ENCODE measurements around the gene TOM1. TPM values are rescaled to one million over a fixed set of nuclear protein-coding genes. Genes with fewer than 3 reads are reported as not detected.

Gene TOM1
- total RNA-seq, 4 donors from 2014 or later = 127 to 162 (median 143) TPM

DNA sequence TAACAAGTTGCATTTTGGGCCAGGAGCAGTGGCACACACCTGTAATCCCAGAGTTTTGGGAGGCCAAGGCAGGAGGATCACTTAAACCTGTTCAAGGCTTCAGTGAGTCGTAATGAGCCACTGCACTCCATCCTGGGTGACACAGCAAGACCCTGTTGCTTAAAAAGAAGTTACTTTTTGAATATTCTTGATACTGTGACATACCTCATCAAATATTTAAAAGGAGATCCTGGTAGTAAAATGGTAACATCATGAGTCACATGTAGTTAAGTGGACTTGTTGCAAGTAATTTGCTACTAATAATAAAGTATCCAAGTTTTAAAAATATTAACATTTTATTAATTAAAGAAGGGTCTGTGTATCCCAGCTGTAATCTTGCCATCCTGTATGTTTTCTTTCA lies 24.1 kb upstream of the TOM1 start:
- WGBS, 2 donors = 95 to 100% methylated on average over 1 of the region's 1 CpG
- intact Hi-C loops (cut with DNase I; ENCODE audit: low total_unique reads) = no loop called here
- TF ChIP-seq, protein P1, sequence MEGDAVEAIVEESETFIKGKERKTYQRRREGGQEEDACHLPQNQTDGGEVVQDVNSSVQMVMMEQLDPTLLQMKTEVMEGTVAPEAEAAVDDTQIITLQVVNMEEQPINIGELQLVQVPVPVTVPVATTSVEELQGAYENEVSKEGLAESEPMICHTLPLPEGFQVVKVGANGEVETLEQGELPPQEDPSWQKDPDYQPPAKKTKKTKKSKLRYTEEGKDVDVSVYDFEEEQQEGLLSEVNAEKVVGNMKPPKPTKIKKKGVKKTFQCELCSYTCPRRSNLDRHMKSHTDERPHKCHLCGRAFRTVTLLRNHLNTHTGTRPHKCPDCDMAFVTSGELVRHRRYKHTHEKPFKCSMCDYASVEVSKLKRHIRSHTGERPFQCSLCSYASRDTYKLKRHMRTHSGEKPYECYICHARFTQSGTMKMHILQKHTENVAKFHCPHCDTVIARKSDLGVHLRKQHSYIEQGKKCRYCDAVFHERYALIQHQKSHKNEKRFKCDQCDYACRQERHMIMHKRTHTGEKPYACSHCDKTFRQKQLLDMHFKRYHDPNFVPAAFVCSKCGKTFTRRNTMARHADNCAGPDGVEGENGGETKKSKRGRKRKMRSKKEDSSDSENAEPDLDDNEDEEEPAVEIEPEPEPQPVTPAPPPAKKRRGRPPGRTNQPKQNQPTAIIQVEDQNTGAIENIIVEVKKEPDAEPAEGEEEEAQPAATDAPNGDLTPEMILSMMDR (IDR thresholded peaks at IDR 0.05) = no peak
- TF ChIP-seq POLR2A (IDR thresholded peaks at IDR 0.05) = no peak
- DNase-seq (ENCODE audit: low spot score in 2 of 2) = no peak
- H3K4me3 ChIP-seq (ENCODE audit: low read depth, poor library complexity, severe bottlenecking) = no peak overlapping the region

- intact Hi-C loops (cut with DNase I; ENCODE audit: low total_unique reads) = no loop called here
- DNase-seq (ENCODE audit: low spot score in 2 of 2) = no peak
- TF ChIP-seq, protein P1 (IDR thresholded peaks at IDR 0.05) = no peak
- no peak for TF ChIP-seq POLR2A (IDR thresholded peaks at IDR 0.05)
- no peak overlapping the region for H3K4me3 ChIP-seq (ENCODE audit: low read depth, poor library complexity, severe bottlenecking)
- 77 to 79% methylated on average over 4 of the region's 4 CpGs for WGBS, 2 donors
Observed at GRCh38 chr22:35276019-35276418, 23.7 kb upstream of the TOM1 start.

DNA sequence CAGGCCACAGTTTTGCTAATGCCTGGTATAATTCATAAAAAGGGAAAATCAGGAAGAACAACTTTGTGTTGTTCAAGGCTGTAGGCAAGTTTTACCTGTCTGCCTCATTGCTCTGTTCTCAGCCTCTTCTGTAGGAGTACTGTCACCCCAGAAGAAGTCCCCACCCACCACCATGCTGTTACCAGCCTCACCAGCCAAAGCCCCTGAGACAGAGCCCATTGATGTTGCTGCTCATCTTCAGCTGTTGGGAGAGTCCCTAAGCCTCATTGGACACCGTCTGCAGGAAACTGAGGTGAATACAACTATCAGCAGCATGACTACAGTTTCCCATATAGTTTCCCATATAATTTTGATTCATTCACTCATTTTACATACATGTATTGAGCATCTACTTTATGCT lies 11.6 kb upstream of the TOM1 start:
- 96 to 100% methylated on average over 1 of the region's 1 CpG for WGBS, 2 donors
- no peak overlapping the region for H3K4me3 ChIP-seq (ENCODE audit: low read depth, poor library complexity, severe bottlenecking)
- TF ChIP-seq POLR2A (IDR thresholded peaks at IDR 0.05) = no peak
- TF ChIP-seq, protein P1 (IDR thresholded peaks at IDR 0.05) = no peak
- intact Hi-C loops (cut with DNase I; ENCODE audit: low total_unique reads) = no loop called here
- no peak for DNase-seq (ENCODE audit: low spot score in 2 of 2)

DNA sequence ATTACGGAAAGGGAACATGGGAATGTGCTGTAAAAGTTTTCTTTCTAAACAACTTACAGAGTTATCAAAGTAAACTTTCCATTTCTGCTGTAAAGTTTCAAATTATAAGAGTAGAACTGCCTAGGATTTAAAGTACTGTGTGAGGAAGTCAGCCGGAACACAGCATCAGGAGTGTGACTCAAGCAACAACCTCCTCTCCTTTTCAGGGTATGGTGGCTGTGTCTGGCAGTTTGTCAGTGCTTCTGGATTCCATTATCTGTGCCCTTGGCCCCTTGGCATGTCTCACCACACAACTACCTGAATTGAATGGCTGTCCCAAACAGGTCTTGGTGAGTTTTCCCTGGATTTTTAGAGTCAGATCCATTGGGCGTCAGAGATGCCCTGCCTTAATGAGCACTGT lies 6.9 kb upstream of the TOM1 start:
- intact Hi-C loops (cut with DNase I; ENCODE audit: low total_unique reads) = no loop called here
- DNase-seq (ENCODE audit: low spot score in 2 of 2) = no peak
- TF ChIP-seq, protein P1 (IDR thresholded peaks at IDR 0.05) = no peak
- no peak for TF ChIP-seq POLR2A (IDR thresholded peaks at IDR 0.05)
- no peak overlapping the region for H3K4me3 ChIP-seq (ENCODE audit: low read depth, poor library complexity, severe bottlenecking)
- WGBS, 2 donors = 92 to 93% methylated on average over 3 of the region's 3 CpGs

DNA sequence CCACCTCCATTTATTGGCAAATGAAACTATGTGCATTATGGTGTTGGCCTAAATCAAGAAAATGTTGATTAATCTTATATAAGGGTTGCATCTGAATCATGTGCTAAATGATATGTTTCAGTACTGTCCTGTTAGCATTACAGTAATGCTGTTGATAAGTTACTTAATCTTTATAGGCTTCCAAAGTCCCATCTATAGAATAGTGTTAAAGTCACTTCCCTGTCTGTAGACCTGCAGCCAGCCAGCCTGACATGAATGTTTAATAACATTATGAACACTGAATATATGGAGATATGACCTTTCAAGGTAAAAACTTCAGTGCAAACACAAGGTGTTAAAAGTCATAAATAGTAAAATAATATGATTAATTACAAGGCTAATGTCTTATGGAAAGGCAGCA lies 3.6 kb upstream of the TOM1 start:
- H3K4me3 ChIP-seq (ENCODE audit: low read depth, poor library complexity, severe bottlenecking) = no peak overlapping the region
- no peak for TF ChIP-seq POLR2A (IDR thresholded peaks at IDR 0.05)
- TF ChIP-seq, protein P1 (IDR thresholded peaks at IDR 0.05) = no peak
- DNase-seq (ENCODE audit: low spot score in 2 of 2) = no peak
- intact Hi-C loops (cut with DNase I; ENCODE audit: low total_unique reads) = no loop called here

GRCh38 chr22:35299217-35299672 lies 449 bp upstream of the TOM1 start:
- intact Hi-C loops (cut with DNase I; ENCODE audit: low total_unique reads) = no loop called here

More at GRCh38 chr22:35299217-35299672, 449 bp upstream of the TOM1 start:
- H3K4me3 ChIP-seq (ENCODE audit: low read depth, poor library complexity, severe bottlenecking) = no peak overlapping the region
- no peak for DNase-seq (ENCODE audit: low spot score in 2 of 2)
- WGBS, 2 donors = 6 to 10% methylated on average over 10 to 13 of the region's 13 CpGs
- TF ChIP-seq, protein P1 (IDR thresholded peaks at IDR 0.05) = no peak
- no peak for TF ChIP-seq POLR2A (IDR thresholded peaks at IDR 0.05)
